H9 (cell line): ENCODE data around the gene TTC28. TPM values are rescaled to one million over a fixed set of nuclear protein-coding genes. Genes with fewer than 3 reads are reported as not detected.

Source experiments
- DNase-seq: peaks from one replicate; pipeline ENCODE4 v3.0.0-alpha.2; 2017
- H2AFZ ChIP-seq: one replicate; pipeline ENCODE4 v1.6.1; 2013; ENCODE audit warnings: mild to moderate bottlenecking, low read length, control low read depth, moderate library complexity
- H2AK5ac ChIP-seq: 2 replicates; pipeline ENCODE4 v1.6.1; 2013; ENCODE audit warnings: low read length, control low read depth, mixed read lengths; ENCODE audit not compliant: insufficient read length
- H2BK120ac ChIP-seq: one replicate; pipeline ENCODE4 v1.6.1; 2013; ENCODE audit warnings: low read depth, mild to moderate bottlenecking, low read length, control low read depth, inconsistent platforms; ENCODE audit not compliant: poor library complexity, severe bottlenecking
- H2BK12ac ChIP-seq: 2 replicates; pipeline ENCODE4 v1.6.1; 2013; ENCODE audit warnings: low read length, control low read depth, mixed read lengths, low read depth; ENCODE audit not compliant: insufficient read length
- H2BK15ac ChIP-seq: 2 replicates; pipeline ENCODE4 v1.6.1; 2013; ENCODE audit warnings: low read depth, low read length, control low read depth
- H2BK20ac ChIP-seq: one replicate; pipeline ENCODE4 v1.6.1; 2013; ENCODE audit warnings: low read depth, mild to moderate bottlenecking, low read length, control low read depth, inconsistent platforms; ENCODE audit not compliant: poor library complexity, severe bottlenecking
- H2BK5ac ChIP-seq: 2 replicates; pipeline ENCODE4 v1.6.1; 2013; ENCODE audit warnings: low read length, control low read depth, mixed read lengths; ENCODE audit not compliant: insufficient read length
- H3K14ac ChIP-seq: 2 replicates; pipeline ENCODE4 v1.6.1; 2013; ENCODE audit warnings: low read length, control low read depth; ENCODE audit not compliant: insufficient read depth
- H3K18ac ChIP-seq: 2 replicates; pipeline ENCODE4 v1.6.1; 2013; ENCODE audit warnings: low read depth, mild to moderate bottlenecking, mixed read lengths, low read length, control low read depth; ENCODE audit not compliant: insufficient read length
- H3K23ac ChIP-seq: 2 replicates; pipeline ENCODE4 v1.6.1; 2013; ENCODE audit warnings: low read length, control low read depth, mixed read lengths, low read depth; ENCODE audit not compliant: insufficient read length
- H3K23me2 ChIP-seq: 2 replicates; pipeline ENCODE4 v1.6.1; 2013; ENCODE audit warnings: low read depth, mild to moderate bottlenecking, mixed read lengths, low read length, control low read depth; ENCODE audit not compliant: insufficient read length, poor library complexity, severe bottlenecking
- H3K27ac ChIP-seq: 2 replicates; pipeline ENCODE4 v1.5.1; 2013; ENCODE audit warnings: low read length, control low read depth, mixed read lengths, low read depth; ENCODE audit not compliant: insufficient read length
- H3K27me3 ChIP-seq: 2 replicates; pipeline ENCODE4 v1.6.1; 2013; ENCODE audit warnings: low read length, control low read depth, inconsistent platforms; ENCODE audit not compliant: insufficient read depth
- H3K4ac ChIP-seq: 2 replicates; pipeline ENCODE4 v1.6.1; 2013; ENCODE audit warnings: low read depth, mild to moderate bottlenecking, control low read depth, inconsistent platforms, low read length, moderate library complexity
- H3K4me1 ChIP-seq: 2 replicates; pipeline ENCODE4 v1.6.1; 2013; ENCODE audit warnings: low read length, control low read depth, inconsistent platforms; ENCODE audit not compliant: insufficient read depth
- H3K4me2 ChIP-seq: 2 replicates; pipeline ENCODE4 v1.6.1; 2013; ENCODE audit warnings: low read length, control low read depth, mixed read lengths; ENCODE audit not compliant: insufficient read length, insufficient read depth
- H3K56ac ChIP-seq: 2 replicates; pipeline ENCODE4 v1.6.1; 2013; ENCODE audit warnings: low read depth, mild to moderate bottlenecking, mixed read lengths, low read length, control low read depth; ENCODE audit not compliant: insufficient read length
- H3K79me1 ChIP-seq: 2 replicates; pipeline ENCODE4 v1.6.1; 2013; ENCODE audit warnings: low read depth, mild to moderate bottlenecking, moderate library complexity, low read length, control low read depth, inconsistent platforms; ENCODE audit not compliant: insufficient read depth, poor library complexity, severe bottlenecking
- H3K79me2 ChIP-seq: 2 replicates; pipeline ENCODE4 v1.6.1; 2013; ENCODE audit warnings: low read length, control low read depth, inconsistent platforms; ENCODE audit not compliant: insufficient read depth
- H3K9ac ChIP-seq: 2 replicates; pipeline ENCODE4 v1.6.1; 2013; ENCODE audit warnings: low read length, control low read depth, mixed read lengths; ENCODE audit not compliant: insufficient read length; ENCODE audit errors: extremely low read depth
- H3K9me3 ChIP-seq: one replicate; pipeline ENCODE4 v1.6.1; 2013; ENCODE audit warnings: low read depth, low read length, inconsistent platforms; ENCODE audit not compliant: control insufficient read depth
- H3T11ph ChIP-seq: one replicate; pipeline ENCODE4 v1.6.1; 2013; ENCODE audit warnings: mild to moderate bottlenecking, low read length, control low read depth, inconsistent platforms
- H4K20me1 ChIP-seq: one replicate; pipeline ENCODE4 v1.6.1; 2013; ENCODE audit not compliant: control insufficient read depth, insufficient read length, insufficient read depth
- H4K5ac ChIP-seq: 2 replicates; pipeline ENCODE4 v1.6.1; 2013; ENCODE audit warnings: low read depth, mild to moderate bottlenecking, mixed read lengths, low read length, control low read depth; ENCODE audit not compliant: insufficient read length
- H4K8ac ChIP-seq: replicated peaks from 2 replicates; pipeline ENCODE4 v1.6.1; 2013; ENCODE audit warnings: low read length, control low read depth, mixed read lengths, low read depth; ENCODE audit not compliant: insufficient read length
- H4K91ac ChIP-seq: 2 replicates; pipeline ENCODE4 v1.6.1; 2013; ENCODE audit warnings: low read depth, mild to moderate bottlenecking, moderate library complexity, mixed read lengths, low read length, control low read depth; ENCODE audit not compliant: insufficient read length
- H3K27ac Mint-ChIP-seq, 3 experiments: 2 replicates in 2 of 3; 3 replicates in 1 of 3; pipeline ENCODE4 v1.8.0; 2020 to 2021; ENCODE audit warnings: mixed read lengths in 3 of 3, mild to moderate bottlenecking in 1 of 3, moderate library complexity in 1 of 3
- H3K27me3 Mint-ChIP-seq: 2 replicates; pipeline ENCODE4 v1.8.0; 2021; ENCODE audit warnings: low read depth, mild to moderate bottlenecking, moderate library complexity, mixed read lengths
- H3K36me3 Mint-ChIP-seq, 3 experiments: 2 replicates in 2 of 3; 3 replicates in 1 of 3; pipeline ENCODE4 v1.8.0; 2020 to 2021; ENCODE audit warnings: low read depth in 3 of 3, mixed read lengths in 3 of 3; ENCODE audit not compliant: insufficient read depth in 1 of 3
- H3K4me1 Mint-ChIP-seq, 2 experiments: 2 replicates each; pipeline ENCODE4 v1.8.0; 2020; ENCODE audit warnings: mixed read lengths in 2 of 2
- H3K4me3 Mint-ChIP-seq, 2 experiments: 2 replicates in 1 of 2; 3 replicates in 1 of 2; pipeline ENCODE4 v1.8.0; 2020 to 2021; ENCODE audit warnings: mild to moderate bottlenecking in 2 of 2, mixed read lengths in 2 of 2, moderate library complexity in 1 of 2
- H3K9me3 Mint-ChIP-seq, 2 experiments: 2 replicates in 1 of 2; 3 replicates in 1 of 2; pipeline ENCODE4 v1.8.0; 2020; ENCODE audit warnings: mild to moderate bottlenecking in 2 of 2, mixed read lengths in 2 of 2, moderate library complexity in 1 of 2
- WGBS: extraction: QIAGEN DNeasy Blood & Tissue Kit; methylation state at CpG from one replicate; pipeline ENCODE4 v1.1.7; 2013; ENCODE audit warnings: missing lambda C conversion rate, low lambda C conversion rate, mixed read lengths; ENCODE audit not compliant: insufficient read length; ENCODE audit errors: extremely low coverage; 5-methylcytosine and 5-hydroxymethylcytosine counted together
- total RNA-seq: library from RNA; stranded (reverse); gene quantifications from 2 replicates; pipeline ENCODE4 v1.2.1, GENCODE V29; 2021
- TF ChIP-seq, protein P1 (sequence below): fragments of 200-600 bp; sonication (generic); conservative IDR thresholded peaks from 3 replicates; pipeline ENCODE4 v1.8.0; 2021; ENCODE audit warnings: antibody characterized with exemption, mild to moderate bottlenecking

The TTC28 gene
- total RNA-seq, 1 experiment from 2014 or later = 13.6 TPM

DNA sequence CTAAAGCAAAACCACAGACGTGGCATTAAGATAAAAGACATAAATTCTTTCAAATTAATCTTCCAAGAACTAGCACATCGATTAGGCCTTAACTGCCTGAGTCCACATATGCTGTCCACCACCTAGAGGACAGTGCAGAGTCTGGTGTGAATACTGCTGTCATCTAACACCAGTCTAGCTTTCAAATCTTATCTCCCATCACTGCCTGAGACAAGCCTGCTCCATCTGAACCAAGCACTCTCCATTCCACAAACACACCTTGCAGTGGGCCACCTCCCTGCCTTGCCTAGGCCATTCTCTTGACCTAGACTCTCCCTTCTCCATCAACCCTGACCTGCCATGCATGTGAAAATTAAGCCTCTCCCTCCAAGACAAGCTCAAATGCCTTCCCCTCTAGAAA is 631.1 kb downstream of the TTC28 start:
- no peak overlapping the region for H4K8ac ChIP-seq
- H3K56ac ChIP-seq = no peak overlapping the region
- no CpG with 5 or more reads among the region's 2 CpGs for WGBS
- no peaks in the 10 kb centered on the region for H3K4me1 ChIP-seq
- H3K27me3 ChIP-seq = no peaks in the 10 kb centered on the region
- H2BK5ac ChIP-seq = no peak overlapping the region
- no peaks in the 10 kb centered on the region for H3K9me3 ChIP-seq
- H3K27ac ChIP-seq = no peak overlapping the region
- H3K14ac ChIP-seq = no peak overlapping the region
- Mint-ChIP-seq H3K9me3 (no peaks in the 10 kb centered on the region), H3K27ac (no peak overlapping the region), H3K4me1 (peaks cover 10 to 13% of the 10 kb centered on the region in 2 experiments), H3K4me3 (no peak overlapping the region), H3K36me3 (no peaks in the 10 kb centered on the region), H3K27me3 (no peaks in the 10 kb centered on the region)
- no peak overlapping the region for H2BK12ac ChIP-seq
- H3K79me1 ChIP-seq = no peaks in the 10 kb centered on the region
- no peak overlapping the region for H3K4me2 ChIP-seq
- H3K9ac ChIP-seq = no peak overlapping the region
- H2BK20ac ChIP-seq = no peak overlapping the region
- no peak overlapping the region for H2BK15ac ChIP-seq
- H4K91ac ChIP-seq = no peak overlapping the region
- no peak overlapping the region for H3K23ac ChIP-seq
- no peak for DNase-seq
- no peaks in the 10 kb centered on the region for H4K20me1 ChIP-seq
- no peak overlapping the region for H3K18ac ChIP-seq
- H2AFZ ChIP-seq = no peak overlapping the region
- no peak overlapping the region for H3T11ph ChIP-seq
- no peaks in the 10 kb centered on the region for H3K23me2 ChIP-seq
- H3K79me2 ChIP-seq = no peaks in the 10 kb centered on the region
- no peak overlapping the region for H2AK5ac ChIP-seq
- no peak overlapping the region for H3K4ac ChIP-seq
- no peak overlapping the region for H2BK120ac ChIP-seq
- no peak overlapping the region for H4K5ac ChIP-seq
- TF ChIP-seq, protein P1, sequence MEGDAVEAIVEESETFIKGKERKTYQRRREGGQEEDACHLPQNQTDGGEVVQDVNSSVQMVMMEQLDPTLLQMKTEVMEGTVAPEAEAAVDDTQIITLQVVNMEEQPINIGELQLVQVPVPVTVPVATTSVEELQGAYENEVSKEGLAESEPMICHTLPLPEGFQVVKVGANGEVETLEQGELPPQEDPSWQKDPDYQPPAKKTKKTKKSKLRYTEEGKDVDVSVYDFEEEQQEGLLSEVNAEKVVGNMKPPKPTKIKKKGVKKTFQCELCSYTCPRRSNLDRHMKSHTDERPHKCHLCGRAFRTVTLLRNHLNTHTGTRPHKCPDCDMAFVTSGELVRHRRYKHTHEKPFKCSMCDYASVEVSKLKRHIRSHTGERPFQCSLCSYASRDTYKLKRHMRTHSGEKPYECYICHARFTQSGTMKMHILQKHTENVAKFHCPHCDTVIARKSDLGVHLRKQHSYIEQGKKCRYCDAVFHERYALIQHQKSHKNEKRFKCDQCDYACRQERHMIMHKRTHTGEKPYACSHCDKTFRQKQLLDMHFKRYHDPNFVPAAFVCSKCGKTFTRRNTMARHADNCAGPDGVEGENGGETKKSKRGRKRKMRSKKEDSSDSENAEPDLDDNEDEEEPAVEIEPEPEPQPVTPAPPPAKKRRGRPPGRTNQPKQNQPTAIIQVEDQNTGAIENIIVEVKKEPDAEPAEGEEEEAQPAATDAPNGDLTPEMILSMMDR = no peak
